ENCODE measurements around the gene FUT8. TPM values are rescaled to one million over a fixed set of nuclear protein-coding genes. Genes with fewer than 3 reads are reported as not detected.

The FUT8 gene
- total RNA-seq, 1 experiment from 2014 or later = 78.0 TPM

DNA sequence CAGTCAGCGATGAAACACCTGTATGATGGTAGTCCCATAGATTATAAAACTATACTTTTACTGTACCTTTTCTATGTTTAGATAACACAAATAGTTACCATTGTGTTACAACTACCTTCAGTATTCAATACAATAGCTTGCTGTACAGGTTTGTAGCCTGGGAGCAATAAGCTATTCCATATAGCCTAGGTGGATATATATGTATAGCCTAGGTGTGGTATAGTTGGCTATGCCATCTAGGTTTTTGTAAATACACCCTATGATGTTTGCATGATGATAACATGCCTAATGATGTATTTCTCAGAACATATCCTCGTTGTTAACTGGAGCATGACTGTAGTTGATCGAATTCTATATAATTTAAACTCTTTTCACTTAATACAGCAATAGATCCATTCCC is 316.1 kb downstream of the FUT8 start:
- H3K4me3 ChIP-seq = no peak overlapping the region
- peaks cover 2% of the 10 kb centered on the region; the same call in 1 of the 2 replicates for H3K36me3 ChIP-seq
- H3K4me1 ChIP-seq (replicated peaks) = no peaks in the 10 kb centered on the region
- no peak for DNase-seq (ENCODE audit: low read depth in 1 of 2, low spot score in 2 of 2)
- H3K27me3 ChIP-seq (replicated peaks) = no peaks in the 10 kb centered on the region
- no peaks in the 10 kb centered on the region for H3K9me3 ChIP-seq (replicated peaks)
- no peak overlapping the region for H3K27ac ChIP-seq

DNA sequence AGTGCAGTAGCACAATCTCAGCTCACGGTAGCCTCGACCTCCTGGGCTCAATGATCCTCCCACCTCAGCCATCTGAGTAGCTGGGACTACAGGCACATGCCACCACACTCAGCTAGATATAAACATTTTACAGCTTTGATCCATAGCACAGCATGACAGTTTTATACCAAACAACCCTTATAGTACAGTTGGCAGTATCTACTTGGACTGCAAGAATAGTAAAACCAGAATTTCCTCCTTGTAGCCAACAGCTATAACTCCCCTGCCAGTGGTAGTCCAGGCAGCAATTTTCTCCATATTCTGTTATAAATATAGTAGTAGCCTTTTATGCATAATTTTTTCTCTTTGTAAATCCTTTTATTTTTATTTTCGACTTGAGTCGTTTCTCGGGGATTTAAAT is 317.0 kb downstream of the FUT8 start:
- no peak for DNase-seq (ENCODE audit: low read depth in 1 of 2, low spot score in 2 of 2)
- Histone ChIP-seq H3K9me3 (replicated peaks) (no peaks in the 10 kb centered on the region), H3K27me3 (replicated peaks) (no peaks in the 10 kb centered on the region), H3K27ac (no peak overlapping the region), H3K36me3 (peaks cover 2% of the 10 kb centered on the region; the same call in 1 of the 2 replicates), H3K4me3 (no peak overlapping the region), H3K4me1 (replicated peaks) (no peaks in the 10 kb centered on the region)

DNA sequence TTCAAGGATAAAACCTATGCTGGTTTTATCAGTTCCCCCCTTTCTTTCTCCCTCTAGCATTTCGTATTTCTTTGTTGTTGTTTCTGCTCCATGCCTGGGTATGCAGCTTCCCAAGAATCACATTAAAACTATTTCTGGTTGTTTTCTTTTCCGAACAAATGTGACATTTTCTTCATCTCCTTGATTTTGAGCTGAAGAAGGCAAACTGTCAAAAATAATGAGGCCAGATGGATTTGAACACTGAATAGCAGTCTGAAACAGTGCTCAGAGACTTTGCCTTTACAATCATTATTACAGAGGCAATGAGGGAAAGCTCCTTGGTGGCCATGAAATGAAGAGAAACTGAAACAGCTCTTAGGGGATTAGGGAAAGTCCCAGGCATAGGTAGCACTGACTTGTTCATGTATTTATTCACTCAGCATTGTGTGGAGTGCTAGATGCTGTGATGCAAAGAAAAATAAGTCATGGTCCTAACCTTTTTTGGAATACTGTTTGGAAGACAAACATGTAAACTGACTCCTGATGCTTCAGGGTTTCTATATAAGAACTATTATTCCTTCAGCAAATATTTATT is 319.5 kb downstream of the FUT8 start:
- Histone ChIP-seq H3K9me3 (replicated peaks) (no peaks in the 10 kb centered on the region), H3K36me3 (0 out of 2 replicates have a peak, but pooled peaks cover 2% of the 10 kb centered on the region), H3K27me3 (replicated peaks) (no peaks in the 10 kb centered on the region), H3K27ac (no peak overlapping the region), H3K4me1 (replicated peaks) (no peaks in the 10 kb centered on the region), H3K4me3 (no peak overlapping the region)
- DNase-seq (ENCODE audit: low read depth in 1 of 2, low spot score in 2 of 2) = no peak

DNA sequence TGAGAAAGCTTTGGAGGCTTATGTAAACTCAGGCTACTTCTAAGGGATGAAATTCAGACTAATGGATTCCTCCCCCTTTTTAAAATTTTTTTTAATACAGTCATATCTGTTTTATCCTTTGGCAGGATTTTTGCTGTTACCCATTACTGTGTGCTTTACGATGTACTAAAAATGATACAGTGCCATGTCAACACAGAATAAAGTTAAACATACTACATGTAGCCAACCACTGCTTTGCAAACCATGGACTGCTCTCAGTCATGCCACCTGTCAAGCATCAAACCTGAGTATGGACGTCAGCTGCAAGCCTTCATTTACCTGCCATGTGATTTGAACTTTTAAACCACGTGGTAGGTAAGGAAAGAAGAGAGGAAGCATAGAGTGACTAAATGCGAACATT is 325.8 kb downstream of the FUT8 start:
- Histone ChIP-seq H3K9me3 (replicated peaks) (no peaks in the 10 kb centered on the region), H3K4me1 (replicated peaks) (no peaks in the 10 kb centered on the region), H3K27me3 (replicated peaks) (no peaks in the 10 kb centered on the region), H3K36me3 (no peaks in the 10 kb centered on the region; the same call in 1 of the 2 replicates), H3K27ac (no peak overlapping the region), H3K4me3 (no peak overlapping the region)
- no peak for DNase-seq (ENCODE audit: low read depth in 1 of 2, low spot score in 2 of 2)

DNA sequence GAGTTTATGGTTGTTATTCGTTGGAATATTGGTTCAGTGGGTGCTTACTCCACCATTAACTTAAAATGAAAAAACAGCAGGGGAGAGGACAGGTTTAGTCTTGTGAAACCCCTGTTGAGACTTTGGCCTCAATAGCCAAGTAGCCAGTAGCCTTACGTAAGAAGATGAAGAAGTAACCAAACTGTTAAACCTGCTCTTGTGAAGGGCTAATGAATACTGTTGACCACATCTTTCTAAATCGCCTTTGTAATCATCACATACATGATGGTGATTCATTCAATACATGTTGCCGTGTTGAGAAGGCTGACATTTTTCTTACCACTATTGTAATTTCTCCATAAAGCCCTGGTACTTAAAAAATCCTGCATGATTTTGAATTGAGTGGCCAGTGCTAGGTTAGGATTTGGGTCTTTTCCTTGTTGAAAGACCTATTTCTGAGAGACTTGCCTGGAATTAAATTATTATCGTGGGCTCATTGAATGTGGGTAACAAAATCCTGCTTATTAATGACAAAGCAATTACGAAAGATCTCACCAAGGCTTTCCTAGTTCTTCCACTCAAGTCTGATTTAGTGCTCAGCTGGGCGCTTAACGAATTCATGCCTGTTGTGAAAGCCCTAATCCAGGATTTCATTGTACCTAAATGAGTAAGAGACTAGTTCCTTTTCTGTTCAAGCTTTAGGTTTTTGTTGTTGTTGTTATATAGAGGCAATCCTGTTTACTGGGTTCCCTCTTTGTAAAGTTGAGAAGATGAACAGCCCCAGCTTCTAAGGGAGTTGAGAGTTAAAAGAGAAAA is 333.1 kb downstream of the FUT8 start:
- H3K4me1 ChIP-seq (replicated peaks) = no peaks in the 10 kb centered on the region
- no peak for DNase-seq (ENCODE audit: low read depth in 1 of 2, low spot score in 2 of 2)
- H3K9me3 ChIP-seq (replicated peaks) = no peaks in the 10 kb centered on the region
- H3K4me3 ChIP-seq = no peak overlapping the region
- no peaks in the 10 kb centered on the region for H3K27me3 ChIP-seq (replicated peaks)
- no peaks in the 10 kb centered on the region; the same call in 1 of the 2 replicates for H3K36me3 ChIP-seq
- no peak overlapping the region for H3K27ac ChIP-seq

DNA sequence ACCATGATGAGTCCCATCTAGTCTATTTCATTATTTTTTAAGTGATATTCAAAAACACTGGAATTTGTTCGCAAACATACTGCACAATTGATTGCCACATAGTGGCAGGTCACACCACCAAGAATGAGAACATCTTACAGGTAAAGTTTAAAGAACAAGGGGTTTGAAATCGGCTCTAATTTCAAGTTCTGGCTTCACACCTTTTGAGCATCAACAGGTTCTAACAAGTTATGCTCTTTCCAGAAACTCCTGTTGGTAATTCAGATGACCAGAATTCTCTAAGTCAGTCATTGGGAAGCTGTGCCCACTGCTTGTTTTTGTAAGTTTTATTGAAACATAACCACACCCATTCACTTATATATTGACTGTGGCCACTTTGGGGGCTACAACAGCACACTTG is 336.3 kb downstream of the FUT8 start:
- H3K27ac ChIP-seq = no peak overlapping the region

DNA sequence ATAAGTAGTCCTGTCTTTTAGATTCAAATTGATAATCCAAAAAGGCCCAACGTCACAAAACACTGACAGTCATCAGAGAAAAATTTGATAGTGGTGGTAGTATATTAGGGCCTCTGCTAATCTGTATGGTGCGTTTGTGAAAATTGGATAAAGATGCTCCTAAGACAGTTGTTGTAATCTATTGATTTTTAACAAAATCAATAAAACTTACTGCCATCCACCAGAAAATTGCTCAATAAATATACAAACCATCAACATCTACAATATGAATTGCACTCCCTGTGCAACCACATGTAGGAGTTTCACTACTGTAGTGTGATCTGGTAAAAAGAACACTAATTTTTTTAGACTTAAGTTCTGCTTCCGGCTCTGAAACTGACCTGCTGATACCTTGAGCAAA is 336.8 kb downstream of the FUT8 start:
- H3K4me3 ChIP-seq = no peak overlapping the region
- H3K9me3 ChIP-seq (replicated peaks) = no peaks in the 10 kb centered on the region
- H3K36me3 ChIP-seq = no peaks in the 10 kb centered on the region
- DNase-seq (ENCODE audit: low read depth in 1 of 2, low spot score in 2 of 2) = no peak
- no peaks in the 10 kb centered on the region for H3K4me1 ChIP-seq (replicated peaks)
- no peaks in the 10 kb centered on the region for H3K27me3 ChIP-seq (replicated peaks)
- H3K27ac ChIP-seq = no peak overlapping the region

More for the DNA sequence above, 336.3 kb downstream of the FUT8 start:
- Histone ChIP-seq H3K4me1 (replicated peaks) (no peaks in the 10 kb centered on the region), H3K9me3 (replicated peaks) (no peaks in the 10 kb centered on the region), H3K27me3 (replicated peaks) (no peaks in the 10 kb centered on the region), H3K36me3 (no peaks in the 10 kb centered on the region), H3K4me3 (no peak overlapping the region)
- no peak for DNase-seq (ENCODE audit: low read depth in 1 of 2, low spot score in 2 of 2)

DNA sequence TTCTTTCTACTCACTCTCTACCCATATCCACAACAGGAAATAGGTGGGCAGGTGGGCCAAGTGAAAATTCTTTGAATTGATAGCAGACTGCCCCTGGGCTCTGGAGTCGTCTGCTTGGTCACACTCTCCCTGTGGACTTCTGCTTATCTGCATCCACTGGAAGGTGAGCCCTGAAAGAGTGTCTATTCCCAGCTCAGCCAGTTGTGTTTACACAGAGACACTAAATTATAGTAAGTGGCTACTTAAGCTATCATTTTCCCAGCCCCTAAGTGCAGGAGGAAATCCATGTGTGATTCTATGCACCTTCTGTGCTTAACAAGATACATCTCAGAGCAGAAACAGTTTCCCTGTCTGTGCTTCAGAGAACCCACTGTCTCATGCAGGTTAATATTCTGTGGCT is 338.4 kb downstream of the FUT8 start:
- DNase-seq (ENCODE audit: low read depth in 1 of 2, low spot score in 2 of 2) = no peak
- Histone ChIP-seq H3K4me3 (no peak overlapping the region), H3K36me3 (no peaks in the 10 kb centered on the region), H3K4me1 (replicated peaks) (no peaks in the 10 kb centered on the region), H3K27ac (no peak overlapping the region), H3K27me3 (replicated peaks) (no peaks in the 10 kb centered on the region), H3K9me3 (replicated peaks) (no peaks in the 10 kb centered on the region)

DNA sequence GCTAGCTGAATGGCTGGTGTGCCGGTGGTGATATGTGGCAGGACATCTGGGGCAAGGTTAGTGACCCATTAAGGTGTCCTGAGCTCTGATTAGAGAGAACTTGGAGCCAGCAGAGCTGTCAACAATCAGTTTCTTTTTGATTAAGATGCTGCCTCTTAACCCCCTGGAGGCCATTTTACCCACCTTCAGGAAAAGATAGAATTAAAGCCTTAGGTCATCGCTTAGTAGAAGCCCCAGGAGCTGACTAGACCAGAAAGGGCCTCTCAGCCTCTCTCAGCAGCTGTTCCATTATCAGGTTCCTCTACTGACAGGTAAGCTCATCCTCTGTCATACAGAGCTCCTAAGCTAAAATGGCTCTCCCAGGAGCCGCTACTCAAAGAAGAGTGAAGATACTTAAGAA is 339.0 kb downstream of the FUT8 start:
- Histone ChIP-seq H3K9me3 (replicated peaks) (no peaks in the 10 kb centered on the region), H3K36me3 (no peaks in the 10 kb centered on the region), H3K27me3 (replicated peaks) (no peaks in the 10 kb centered on the region), H3K4me1 (replicated peaks) (no peaks in the 10 kb centered on the region), H3K4me3 (no peak overlapping the region), H3K27ac (no peak overlapping the region)
- no peak for DNase-seq (ENCODE audit: low read depth in 1 of 2, low spot score in 2 of 2)

DNA sequence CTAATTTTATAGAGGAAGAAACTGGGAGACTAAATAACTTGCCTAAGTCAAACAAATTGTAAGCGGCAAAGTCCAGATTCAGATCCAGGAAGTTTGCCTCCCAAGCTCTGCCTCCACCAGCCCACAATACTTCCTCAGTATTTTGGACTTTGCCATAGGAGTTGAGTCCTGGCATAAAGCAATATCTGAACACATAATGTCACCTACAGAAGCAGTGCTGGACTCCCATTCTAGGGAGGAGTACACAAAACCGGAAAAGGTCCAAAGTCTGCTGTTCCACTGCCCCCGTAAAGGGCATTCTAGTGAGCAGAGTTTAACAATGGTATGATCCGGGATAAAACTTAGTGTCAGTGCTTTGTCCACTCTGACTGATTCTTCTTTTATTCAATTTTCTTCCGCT is 340.5 kb downstream of the FUT8 start:
- no peak for DNase-seq (ENCODE audit: low read depth in 1 of 2, low spot score in 2 of 2)
- no peaks in the 10 kb centered on the region for H3K4me1 ChIP-seq (replicated peaks)
- no peak overlapping the region for H3K27ac ChIP-seq
- no peaks in the 10 kb centered on the region for H3K36me3 ChIP-seq
- no peak overlapping the region for H3K4me3 ChIP-seq
- no peaks in the 10 kb centered on the region for H3K27me3 ChIP-seq (replicated peaks)
- H3K9me3 ChIP-seq (replicated peaks) = no peaks in the 10 kb centered on the region

DNA sequence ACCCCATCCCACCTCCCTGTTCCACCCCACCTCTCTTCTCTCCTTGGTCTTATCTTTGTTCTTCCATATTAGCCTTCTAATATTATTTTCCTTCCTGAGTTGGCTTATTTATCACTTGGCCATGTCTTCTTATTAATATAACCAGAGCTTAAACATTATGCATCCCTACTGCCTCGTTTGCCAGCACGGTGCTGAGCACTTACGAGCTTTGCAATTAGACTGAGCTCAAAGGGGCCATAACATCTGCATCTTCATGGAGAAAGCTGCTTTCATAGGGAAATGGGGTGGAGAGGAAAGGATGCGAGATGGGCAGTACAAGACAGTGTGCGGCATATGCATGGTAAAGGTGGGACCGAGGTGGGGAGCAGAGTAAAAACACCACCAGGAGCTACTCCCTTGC is 342.8 kb downstream of the FUT8 start:
- H3K9me3 ChIP-seq (replicated peaks) = no peaks in the 10 kb centered on the region
- no peak overlapping the region for H3K27ac ChIP-seq
- no peaks in the 10 kb centered on the region for H3K27me3 ChIP-seq (replicated peaks)
- no peak overlapping the region for H3K4me3 ChIP-seq
- H3K36me3 ChIP-seq = no peaks in the 10 kb centered on the region
- DNase-seq (ENCODE audit: low read depth in 1 of 2, low spot score in 2 of 2) = no peak
- H3K4me1 ChIP-seq (replicated peaks) = no peaks in the 10 kb centered on the region

DNA sequence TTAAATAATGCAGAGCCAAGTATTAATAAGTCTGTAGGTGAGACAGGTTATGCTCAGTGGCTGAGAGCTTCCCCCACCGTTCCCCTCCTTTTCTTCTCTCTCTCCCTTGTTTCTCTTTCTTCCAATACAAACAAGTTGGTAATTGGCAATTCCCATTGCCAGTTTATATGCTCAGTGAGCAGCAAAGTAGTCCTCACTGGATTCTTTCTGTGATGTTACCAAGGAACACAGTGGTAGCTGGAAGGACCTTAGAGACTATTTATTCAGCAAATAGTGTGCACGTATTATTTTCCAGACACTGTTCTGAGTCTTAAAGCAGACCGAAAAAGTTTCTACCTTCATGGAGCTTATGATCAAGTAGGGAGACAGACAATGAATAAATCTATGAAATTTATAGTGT is 344.4 kb downstream of the FUT8 start:
- no peaks in the 10 kb centered on the region for H3K36me3 ChIP-seq
- no peaks in the 10 kb centered on the region for H3K4me1 ChIP-seq (replicated peaks)
- H3K27ac ChIP-seq = no peak overlapping the region
- H3K27me3 ChIP-seq (replicated peaks) = no peaks in the 10 kb centered on the region
- no peak for DNase-seq (ENCODE audit: low read depth in 1 of 2, low spot score in 2 of 2)
- no peaks in the 10 kb centered on the region for H3K9me3 ChIP-seq (replicated peaks)
- H3K4me3 ChIP-seq = no peak overlapping the region

DNA sequence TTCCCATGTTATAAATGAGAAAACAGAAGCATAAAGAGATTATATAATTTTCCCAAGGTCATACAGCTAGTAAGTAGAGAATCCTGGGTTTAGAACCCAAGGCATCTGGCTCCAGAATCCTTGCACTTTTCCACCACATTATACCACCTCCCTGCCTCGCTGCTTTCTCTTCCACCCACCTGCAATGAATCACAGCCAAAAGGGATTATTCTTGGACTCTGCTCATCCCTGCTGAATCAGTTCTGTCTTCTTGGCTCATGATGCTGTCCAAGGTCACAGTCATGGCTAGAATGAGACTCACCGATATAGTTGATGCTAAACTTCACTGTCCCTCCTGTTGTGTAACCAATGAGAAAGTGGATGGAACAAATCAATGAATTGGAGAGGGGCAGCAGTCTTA is 356.6 kb downstream of the FUT8 start:
- H3K4me1 ChIP-seq (replicated peaks) = no peaks in the 10 kb centered on the region
- H3K27me3 ChIP-seq (replicated peaks) = no peaks in the 10 kb centered on the region
- no peaks in the 10 kb centered on the region for H3K9me3 ChIP-seq (replicated peaks)
- H3K27ac ChIP-seq = no peak overlapping the region
- no peak overlapping the region for H3K4me3 ChIP-seq
- no peaks in the 10 kb centered on the region for H3K36me3 ChIP-seq
- DNase-seq (ENCODE audit: low read depth in 1 of 2, low spot score in 2 of 2) = no peak

DNA sequence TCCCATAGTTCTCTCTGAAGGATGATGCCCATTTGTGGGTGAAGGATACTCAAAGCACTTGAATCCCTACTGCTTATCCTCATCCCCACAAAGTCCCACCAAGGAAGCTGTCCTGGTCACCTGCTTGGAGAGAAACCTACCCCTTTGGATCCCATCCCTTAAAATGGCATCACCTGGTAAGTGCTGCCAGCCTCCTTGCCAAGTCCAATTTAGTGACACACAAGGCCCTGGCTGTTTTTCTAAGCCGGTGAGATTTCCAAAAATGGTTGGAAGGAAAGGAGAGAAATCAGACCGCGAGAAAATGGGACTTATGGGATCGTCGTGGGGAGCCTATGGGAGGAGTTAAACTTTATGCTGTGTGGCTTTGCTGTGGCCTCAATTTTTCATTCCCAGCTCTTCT is 358.2 kb downstream of the FUT8 start:
- DNase-seq (ENCODE audit: low read depth in 1 of 2, low spot score in 2 of 2) = no peak

More for the DNA sequence above, 358.2 kb downstream of the FUT8 start:
- Histone ChIP-seq H3K27me3 (replicated peaks) (no peaks in the 10 kb centered on the region), H3K4me1 (replicated peaks) (no peaks in the 10 kb centered on the region), H3K27ac (no peak overlapping the region), H3K4me3 (no peak overlapping the region), H3K36me3 (no peaks in the 10 kb centered on the region), H3K9me3 (replicated peaks) (no peaks in the 10 kb centered on the region)
